WTC11 (cell line): ENCODE measurements around the gene PDK2. TPM values are rescaled to one million over a fixed set of nuclear protein-coding genes. Genes with fewer than 3 reads are reported as not detected.
A peak's percentile ranks its signal among the peaks of the same experiment; 100 is the strongest.

Source experiments
- ATAC-seq: fragments of 200-7000 bp; cut with Tn5 transposase; 2 replicates; pipeline ENCODE4 v1.10.0; 2021; ENCODE audit warnings: mild to moderate bottlenecking, moderate library complexity
- CTCF ChIA-PET: fragments of 300-600 bp; sonication (Branson Sonifier 250); formaldehyde crosslinking; loops from one replicate; lab custom pipeline; 2021; ENCODE audit warnings: antibody characterized with exemption; lab: Charles Lee
- POLR2A ChIA-PET: fragments of 350-600 bp; sonication (Branson Sonifier 250); formaldehyde crosslinking; loops from one replicate; lab custom pipeline; 2021; ENCODE audit warnings: antibody characterized with exemption; lab: Charles Lee
- DNase-seq: peaks from one replicate; pipeline ENCODE4 v3.0.0; 2021; ENCODE audit warnings: low spot score
- H3K27ac Mint-ChIP-seq: 2 replicates; pipeline ENCODE4 v1.8.0; 2021; ENCODE audit warnings: mixed read lengths
- H3K27me3 Mint-ChIP-seq: 2 replicates; pipeline ENCODE4 v1.8.0; 2021; ENCODE audit warnings: low read depth, mild to moderate bottlenecking, moderate library complexity, mixed read lengths
- H3K36me3 Mint-ChIP-seq: 2 replicates; pipeline ENCODE4 v1.8.0; 2021; ENCODE audit warnings: mixed read lengths
- H3K4me1 Mint-ChIP-seq: 2 replicates; pipeline ENCODE4 v1.8.0; 2022; ENCODE audit warnings: mixed read lengths
- H3K4me3 Mint-ChIP-seq: 2 replicates; pipeline ENCODE4 v1.8.0; 2021; ENCODE audit warnings: mild to moderate bottlenecking, moderate library complexity, mixed read lengths
- H3K9me3 Mint-ChIP-seq: 2 replicates; pipeline ENCODE4 v1.8.0; 2021; ENCODE audit warnings: mixed read lengths
- CREM ChIP-seq: sonication (generic); formaldehyde crosslinking; IDR thresholded peaks from 2 replicates; pipeline ENCODE4 v1.8.1; 2022; ENCODE audit warnings: mild to moderate bottlenecking, missing genetic modification reagents, moderate library complexity
- ELF4 ChIP-seq: sonication (generic); formaldehyde crosslinking; IDR thresholded peaks from 2 replicates; pipeline ENCODE4 v1.8.1; 2022; ENCODE audit warnings: low read depth, mild to moderate bottlenecking, moderate library complexity, missing genetic modification reagents
- ESRRA ChIP-seq: sonication (generic); formaldehyde crosslinking; IDR thresholded peaks from 2 replicates; pipeline ENCODE4 v1.8.1; 2022; ENCODE audit warnings: mild to moderate bottlenecking, missing genetic modification reagents, borderline replicate concordance
- GABPB1 ChIP-seq: sonication (generic); formaldehyde crosslinking; IDR thresholded peaks from 2 replicates; pipeline ENCODE4 v1.8.1; 2023; ENCODE audit warnings: mild to moderate bottlenecking, missing genetic modification reagents
- GTF2I ChIP-seq: fragments of 250-450 bp; sonication (Bioruptor Pico); conservative IDR thresholded peaks from 2 replicates; pipeline ENCODE4 v1.4.0; 2021; ENCODE audit warnings: mild to moderate bottlenecking
- HMGA2 ChIP-seq: fragments of 250-450 bp; sonication (Bioruptor Pico); IDR thresholded peaks from 2 replicates; pipeline ENCODE4 v1.4.0; 2021; ENCODE audit warnings: mild to moderate bottlenecking, moderate library complexity
- IRF2 ChIP-seq: sonication (generic); formaldehyde crosslinking; IDR thresholded peaks from 2 replicates; pipeline ENCODE4 v1.8.0; 2022; ENCODE audit warnings: low read depth, missing genetic modification reagents, borderline replicate concordance
- KAT7 ChIP-seq: sonication (generic); formaldehyde crosslinking; IDR thresholded peaks from 2 replicates; pipeline ENCODE4 v1.8.1; 2023; ENCODE audit warnings: missing genetic modification reagents, mild to moderate bottlenecking, borderline replicate concordance
- MYBL2 ChIP-seq: sonication (generic); formaldehyde crosslinking; IDR thresholded peaks from 2 replicates; pipeline ENCODE4 v1.8.1; 2023; ENCODE audit warnings: mild to moderate bottlenecking, moderate library complexity, missing genetic modification reagents
- NR3C1 ChIP-seq: sonication (generic); formaldehyde crosslinking; conservative IDR thresholded peaks from 2 replicates; pipeline ENCODE4 v1.8.1; 2023; ENCODE audit warnings: low read depth, mild to moderate bottlenecking, missing genetic modification reagents
- PRRX2 ChIP-seq: fragments of 250-450 bp; sonication (Bioruptor Pico); IDR thresholded peaks from 2 replicates; pipeline ENCODE4 v1.8.0; 2021; ENCODE audit warnings: mild to moderate bottlenecking
- RORB ChIP-seq: fragments of 250-450 bp; sonication (Bioruptor Pico); IDR thresholded peaks from 2 replicates; pipeline ENCODE4 v1.9.0; 2021; ENCODE audit warnings: mild to moderate bottlenecking
- TP53 ChIP-seq: sonication (generic); formaldehyde crosslinking; IDR thresholded peaks from 2 replicates; pipeline ENCODE4 v1.8.1; 2023; ENCODE audit warnings: mild to moderate bottlenecking, missing genetic modification reagents
- ZNF138 ChIP-seq: sonication (generic); formaldehyde crosslinking; conservative IDR thresholded peaks from 2 replicates; pipeline ENCODE4 v1.8.1; 2022; ENCODE audit warnings: mild to moderate bottlenecking, moderate library complexity, missing genetic modification reagents
- ZNF219 ChIP-seq: sonication (generic); formaldehyde crosslinking; IDR thresholded peaks from 2 replicates; pipeline ENCODE4 v1.8.0; 2023; ENCODE audit warnings: missing genetic modification reagents, mild to moderate bottlenecking, borderline replicate concordance
- ZNF317 ChIP-seq: sonication (generic); formaldehyde crosslinking; IDR thresholded peaks from 2 replicates; pipeline ENCODE4 v1.8.1; 2023; ENCODE audit warnings: low read depth, mild to moderate bottlenecking, moderate library complexity, missing genetic modification reagents, borderline replicate concordance
- ZNF396 ChIP-seq: fragments of 250-450 bp; sonication (Bioruptor Pico); IDR thresholded peaks from 2 replicates; pipeline ENCODE4 v1.8.0; 2021; ENCODE audit warnings: mild to moderate bottlenecking, moderate library complexity, borderline replicate concordance
- ZNF423 ChIP-seq: fragments of 250-450 bp; sonication (Bioruptor Pico); IDR thresholded peaks from 2 replicates; pipeline ENCODE4 v2.1.2; 2022; ENCODE audit warnings: mild to moderate bottlenecking, moderate library complexity
- total RNA-seq: library from RNA; stranded (reverse); gene quantifications from 3 replicates; pipeline ENCODE4 v1.2.3, GENCODE V29; 2021
- TF ChIP-seq, protein P1 (sequence below): sonication (generic); formaldehyde crosslinking; IDR thresholded peaks from 2 replicates; pipeline ENCODE4 v1.8.0; 2023; ENCODE audit warnings: mild to moderate bottlenecking, missing genetic modification reagents
- TF ChIP-seq, protein P2 (sequence below): fragments of 250-450 bp; sonication (Bioruptor Pico); conservative IDR thresholded peaks from 2 replicates; pipeline ENCODE4 v1.9.0; 2021; ENCODE audit warnings: mild to moderate bottlenecking
- TF ChIP-seq, protein P3 (sequence below): sonication (generic); formaldehyde crosslinking; IDR thresholded peaks from 2 replicates; pipeline ENCODE4 v1.8.0; 2023; ENCODE audit warnings: missing genetic modification reagents

Gene PDK2
- total RNA-seq, 1 experiment from 2014 or later, result 16.6 TPM

- TF ChIP-seq, protein P1, sequence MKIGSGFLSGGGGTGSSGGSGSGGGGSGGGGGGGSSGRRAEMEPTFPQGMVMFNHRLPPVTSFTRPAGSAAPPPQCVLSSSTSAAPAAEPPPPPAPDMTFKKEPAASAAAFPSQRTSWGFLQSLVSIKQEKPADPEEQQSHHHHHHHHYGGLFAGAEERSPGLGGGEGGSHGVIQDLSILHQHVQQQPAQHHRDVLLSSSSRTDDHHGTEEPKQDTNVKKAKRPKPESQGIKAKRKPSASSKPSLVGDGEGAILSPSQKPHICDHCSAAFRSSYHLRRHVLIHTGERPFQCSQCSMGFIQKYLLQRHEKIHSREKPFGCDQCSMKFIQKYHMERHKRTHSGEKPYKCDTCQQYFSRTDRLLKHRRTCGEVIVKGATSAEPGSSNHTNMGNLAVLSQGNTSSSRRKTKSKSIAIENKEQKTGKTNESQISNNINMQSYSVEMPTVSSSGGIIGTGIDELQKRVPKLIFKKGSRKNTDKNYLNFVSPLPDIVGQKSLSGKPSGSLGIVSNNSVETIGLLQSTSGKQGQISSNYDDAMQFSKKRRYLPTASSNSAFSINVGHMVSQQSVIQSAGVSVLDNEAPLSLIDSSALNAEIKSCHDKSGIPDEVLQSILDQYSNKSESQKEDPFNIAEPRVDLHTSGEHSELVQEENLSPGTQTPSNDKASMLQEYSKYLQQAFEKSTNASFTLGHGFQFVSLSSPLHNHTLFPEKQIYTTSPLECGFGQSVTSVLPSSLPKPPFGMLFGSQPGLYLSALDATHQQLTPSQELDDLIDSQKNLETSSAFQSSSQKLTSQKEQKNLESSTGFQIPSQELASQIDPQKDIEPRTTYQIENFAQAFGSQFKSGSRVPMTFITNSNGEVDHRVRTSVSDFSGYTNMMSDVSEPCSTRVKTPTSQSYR (CRISPR knock-in tag), result no peak
- TF ChIP-seq ZNF423 (CRISPR knock-in tag) (0 out of 2 replicates have a peak, but pooled peaks have one; percentile 15), ELF4 (CRISPR knock-in tag) (no peak), ZNF317 (CRISPR knock-in tag) (peak; percentile 100), NR3C1 (no peak)
- TF ChIP-seq, all 79 proteins: peak for 4
Observed at GRCh38 chr17:50139950-50140885, 45.1 kb downstream of the PDK2 start (continued).

- Mint-ChIP-seq H3K27ac (no peak overlapping the region), H3K4me1 (peaks cover 15% of the 10 kb centered on the region), H3K9me3 (no peaks in the 10 kb centered on the region), H3K4me3 (no peak overlapping the region), H3K36me3 (peaks cover 52% of the 10 kb centered on the region), H3K27me3 (no peaks in the 10 kb centered on the region)
- ChIA-PET CTCF (interaction anchor here (1.0 to 4.6 kb wide), 8 partner anchors 9 to 148 kb away, joined by 3 to 52 read pairs (median 8); partner anchors contain the start of genes PPP1R9B, SGCA and TMEM92), POLR2A (no interaction called here)
- DNase-seq, result no peak
- TF ChIP-seq ZNF396 (CRISPR knock-in tag) (no peak), CREM (no peak), ZNF138 (CRISPR knock-in tag) (no peak), IRF2 (CRISPR knock-in tag) (no peak), HMGA2 (no peak), ESRRA (CRISPR knock-in tag) (no peak), PRRX2 (CRISPR knock-in tag) (no peak), MYBL2 (CRISPR knock-in tag) (no peak), RORB (CRISPR knock-in tag) (no peak), ELF4 (CRISPR knock-in tag) (no peak), ZNF219 (no peak), KAT7 (CRISPR knock-in tag) (no peak), GTF2I (CRISPR knock-in tag) (no peak), TP53 (CRISPR knock-in tag) (no peak), GABPB1 (no peak)
- TF ChIP-seq, protein P2, sequence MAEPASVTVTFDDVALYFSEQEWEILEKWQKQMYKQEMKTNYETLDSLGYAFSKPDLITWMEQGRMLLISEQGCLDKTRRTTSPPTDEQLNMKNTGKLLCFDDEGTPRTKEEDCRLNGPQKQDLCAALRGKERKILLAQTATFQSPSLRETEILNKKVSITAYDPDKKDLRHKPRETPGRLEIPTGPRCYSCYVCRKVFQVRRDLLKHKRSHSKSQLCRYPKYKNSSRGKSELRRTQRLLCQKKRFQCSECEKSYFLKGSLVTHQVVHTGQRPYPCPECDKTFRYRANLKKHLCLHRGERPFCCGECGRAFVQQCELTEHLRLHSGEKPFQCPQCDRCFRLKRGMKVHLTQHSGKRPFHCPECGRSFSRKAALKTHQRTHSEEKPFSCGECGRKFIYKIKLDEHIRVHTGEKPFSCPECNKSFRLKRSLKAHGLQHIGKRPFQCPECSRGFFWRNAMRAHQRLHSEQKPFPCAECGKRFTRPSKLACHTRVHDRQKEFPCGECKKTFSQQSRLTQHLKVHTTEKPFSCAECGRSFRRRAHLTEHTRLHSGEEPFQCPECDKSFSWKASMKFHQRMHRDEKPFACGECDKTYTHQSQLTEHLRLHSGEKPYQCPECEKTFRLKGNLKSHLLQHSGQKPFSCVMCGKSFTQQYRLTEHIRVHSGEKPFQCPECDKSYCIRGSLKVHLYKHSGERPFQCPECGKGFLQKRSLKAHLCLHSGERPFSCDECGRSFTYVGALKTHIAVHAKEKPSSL (CRISPR knock-in tag), result no peak
- TF ChIP-seq, protein P3, sequence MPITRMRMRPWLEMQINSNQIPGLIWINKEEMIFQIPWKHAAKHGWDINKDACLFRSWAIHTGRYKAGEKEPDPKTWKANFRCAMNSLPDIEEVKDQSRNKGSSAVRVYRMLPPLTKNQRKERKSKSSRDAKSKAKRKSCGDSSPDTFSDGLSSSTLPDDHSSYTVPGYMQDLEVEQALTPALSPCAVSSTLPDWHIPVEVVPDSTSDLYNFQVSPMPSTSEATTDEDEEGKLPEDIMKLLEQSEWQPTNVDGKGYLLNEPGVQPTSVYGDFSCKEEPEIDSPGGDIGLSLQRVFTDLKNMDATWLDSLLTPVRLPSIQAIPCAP (CRISPR knock-in tag), result no peak
- ATAC-seq, result no peak
Observed at GRCh38 chr17:50141026-50141744, 46.0 kb downstream of the PDK2 start.
